Measurements from ENCODE around the gene PEAK1.
A peak's percentile ranks its signal among the peaks of the same experiment; 100 is the strongest.

PEAK1 gene

GRCh38 chr15:77074350-77074749, 345.6 kb downstream of the PEAK1 start:
- Histone ChIP-seq H3K27me3 (replicated peaks; ENCODE audit: control insufficient read depth, insufficient read depth, low read length) (no peaks in the 10 kb centered on the region), H3K36me3 (ENCODE audit: control insufficient read depth, insufficient read depth, low read length) (no peaks in the 10 kb centered on the region), H3K4me3 (replicated peaks; ENCODE audit: low read depth, low read length) (no peak overlapping the region)
- no peak for TF ChIP-seq CTCF (IDR thresholded peaks at IDR 0.05; ENCODE audit: insufficient read depth, low read length, poor library complexity, severe bottlenecking)
- DNase-seq (ENCODE audit: extremely low read depth, insufficient read length): no peak

- no peak for TF ChIP-seq CTCF (IDR thresholded peaks at IDR 0.05; ENCODE audit: insufficient read depth, low read length, poor library complexity, severe bottlenecking)
- Histone ChIP-seq H3K27me3 (replicated peaks; ENCODE audit: control insufficient read depth, insufficient read depth, low read length) (no peaks in the 10 kb centered on the region), H3K36me3 (ENCODE audit: control insufficient read depth, insufficient read depth, low read length) (no peaks in the 10 kb centered on the region), H3K4me3 (replicated peaks; ENCODE audit: low read depth, low read length) (no peak overlapping the region)
- no peak for DNase-seq (ENCODE audit: extremely low read depth, insufficient read length)
Measured at GRCh38 chr15:77071305-77072223, 348.3 kb downstream of the PEAK1 start.

GRCh38 chr15:77070495-77071304, 349.2 kb downstream of the PEAK1 start, which contains the start of gene TSPAN3:
Gene TSPAN3 (minus strand): TSS chr15:77071109. CDS start chr15:77070954, 155 bp downstream.
- Histone ChIP-seq H3K4me3 (replicated peaks; ENCODE audit: low read depth, low read length) (peak within 1 kb of the TSS; percentile 79), H3K36me3 (ENCODE audit: control insufficient read depth, insufficient read depth, low read length) (no peaks in the 10 kb centered on the region), H3K27me3 (replicated peaks; ENCODE audit: control insufficient read depth, insufficient read depth, low read length) (no peaks in the 10 kb centered on the region)
- DNase-seq (ENCODE audit: extremely low read depth, insufficient read length): peak; percentile 95
- TF ChIP-seq CTCF (IDR thresholded peaks at IDR 0.05; ENCODE audit: insufficient read depth, low read length, poor library complexity, severe bottlenecking): no peak

- H3K27me3 ChIP-seq (replicated peaks; ENCODE audit: control insufficient read depth, insufficient read depth, low read length): no peaks in the 10 kb centered on the region
- no peak for DNase-seq (ENCODE audit: extremely low read depth, insufficient read length)
- H3K4me3 ChIP-seq (replicated peaks; ENCODE audit: low read depth, low read length): peak overlapping the region; percentile 79
- no peak for TF ChIP-seq CTCF (IDR thresholded peaks at IDR 0.05; ENCODE audit: insufficient read depth, low read length, poor library complexity, severe bottlenecking)
- H3K36me3 ChIP-seq (ENCODE audit: control insufficient read depth, insufficient read depth, low read length): no peaks in the 10 kb centered on the region
Measured at GRCh38 chr15:77070180-77070494, 349.8 kb downstream of the PEAK1 start.

- no peaks in the 10 kb centered on the region for H3K27me3 ChIP-seq (replicated peaks; ENCODE audit: control insufficient read depth, insufficient read depth, low read length)
- peak overlapping the region; percentile 79 for H3K4me3 ChIP-seq (replicated peaks; ENCODE audit: low read depth, low read length)
- no peak for TF ChIP-seq CTCF (IDR thresholded peaks at IDR 0.05; ENCODE audit: insufficient read depth, low read length, poor library complexity, severe bottlenecking)
- DNase-seq (ENCODE audit: extremely low read depth, insufficient read length): no peak
- H3K36me3 ChIP-seq (ENCODE audit: control insufficient read depth, insufficient read depth, low read length): no peaks in the 10 kb centered on the region
Measured at GRCh38 chr15:77069521-77070121, 350.3 kb downstream of the PEAK1 start.
